ENCODE data around the gene CAPN14. TPM values are rescaled to one million over a fixed set of nuclear protein-coding genes. Genes with fewer than 3 reads are reported as not detected.

CAPN14 gene
- total RNA-seq, 1 donor from 2014 or later: 0.47 TPM

GRCh38 chr2:31259075-31259474, 41.8 kb upstream of the CAPN14 start:
- Mint-ChIP-seq H3K4me3 (no peak overlapping the region), H3K27me3 (ENCODE audit: low read depth) (no peaks in the 10 kb centered on the region), H3K27ac (ENCODE audit: unreplicated experiment) (no peak overlapping the region), H3K4me1 (peaks cover 6% of the 10 kb centered on the region), H3K36me3 (ENCODE audit: low read depth) (no peaks in the 10 kb centered on the region), H3K9me3 (no peaks in the 10 kb centered on the region)
- TF ChIP-seq CTCF (conservative IDR thresholded peaks at IDR 0.05): no peak
- DNase-seq (ENCODE audit: low read depth, low spot score): no peak

GRCh38 chr2:31258351-31258750, 41.0 kb upstream of the CAPN14 start:
- Mint-ChIP-seq H3K4me1 (peaks cover 6% of the 10 kb centered on the region), H3K9me3 (no peaks in the 10 kb centered on the region), H3K4me3 (no peak overlapping the region), H3K36me3 (ENCODE audit: low read depth) (no peaks in the 10 kb centered on the region), H3K27ac (ENCODE audit: unreplicated experiment) (no peak overlapping the region), H3K27me3 (ENCODE audit: low read depth) (no peaks in the 10 kb centered on the region)
- no peak for TF ChIP-seq CTCF (conservative IDR thresholded peaks at IDR 0.05)
- no peak for DNase-seq (ENCODE audit: low read depth, low spot score)

GRCh38 chr2:31256611-31257382, 39.5 kb upstream of the CAPN14 start:
- Mint-ChIP-seq H3K36me3 (ENCODE audit: low read depth) (no peaks in the 10 kb centered on the region), H3K4me3 (no peak overlapping the region), H3K27ac (ENCODE audit: unreplicated experiment) (no peak overlapping the region), H3K4me1 (peaks cover 6% of the 10 kb centered on the region), H3K9me3 (no peaks in the 10 kb centered on the region), H3K27me3 (ENCODE audit: low read depth) (no peaks in the 10 kb centered on the region)
- no peak for DNase-seq (ENCODE audit: low read depth, low spot score)
- no peak for TF ChIP-seq CTCF (conservative IDR thresholded peaks at IDR 0.05)

- no peaks in the 10 kb centered on the region for H3K27me3 Mint-ChIP-seq (ENCODE audit: low read depth)
- no peak for DNase-seq (ENCODE audit: low read depth, low spot score)
- H3K4me1 Mint-ChIP-seq: peaks cover 6% of the 10 kb centered on the region
- no peaks in the 10 kb centered on the region for H3K36me3 Mint-ChIP-seq (ENCODE audit: low read depth)
- no peak for TF ChIP-seq CTCF (conservative IDR thresholded peaks at IDR 0.05)
- no peak overlapping the region for H3K27ac Mint-ChIP-seq (ENCODE audit: unreplicated experiment)
- H3K9me3 Mint-ChIP-seq: no peaks in the 10 kb centered on the region
- H3K4me3 Mint-ChIP-seq: no peak overlapping the region
These were observed 38.7 kb upstream of the CAPN14 start for GRCh38 chr2:31255911-31256571.

GRCh38 chr2:31254237-31255203, 37.2 kb upstream of the CAPN14 start:
- Mint-ChIP-seq H3K36me3 (ENCODE audit: low read depth) (no peaks in the 10 kb centered on the region), H3K27ac (ENCODE audit: unreplicated experiment) (no peak overlapping the region), H3K27me3 (ENCODE audit: low read depth) (no peaks in the 10 kb centered on the region), H3K9me3 (no peaks in the 10 kb centered on the region), H3K4me3 (no peak overlapping the region), H3K4me1 (peaks cover 6% of the 10 kb centered on the region)
- no peak for TF ChIP-seq CTCF (conservative IDR thresholded peaks at IDR 0.05)
- no peak for DNase-seq (ENCODE audit: low read depth, low spot score)
